ENCODE results near the gene MYO18B.

Gene MYO18B

DNA sequence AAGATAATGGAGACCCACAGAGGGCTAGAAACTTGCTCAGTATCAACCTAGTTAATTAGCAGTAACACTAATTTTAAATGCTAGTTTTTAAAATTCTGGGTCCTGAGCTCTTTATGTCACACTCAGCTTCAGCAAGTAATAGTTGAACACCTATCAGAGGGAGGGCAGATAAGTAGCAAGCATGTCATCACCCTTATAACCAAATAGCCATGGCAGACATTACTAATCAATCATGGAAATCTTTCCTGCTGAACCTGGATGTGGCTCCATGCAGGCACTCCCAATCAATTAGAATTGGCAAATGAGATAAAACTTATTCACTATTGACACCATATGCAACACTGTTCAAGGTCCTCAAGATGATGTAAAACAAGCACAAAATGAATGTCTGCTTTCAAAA, 315.7 kb downstream of the MYO18B start:
- no peak for TF ChIP-seq CTCF (IDR thresholded peaks at IDR 0.05; ENCODE audit: control insufficient read depth, insufficient read depth, low read depth, low read length, missing control alignments)
- H3K4me3 ChIP-seq (ENCODE audit: control insufficient read depth, low read depth, low read length): no peak overlapping the region
- DNase-seq (ENCODE audit: low read depth): no peak

DNA sequence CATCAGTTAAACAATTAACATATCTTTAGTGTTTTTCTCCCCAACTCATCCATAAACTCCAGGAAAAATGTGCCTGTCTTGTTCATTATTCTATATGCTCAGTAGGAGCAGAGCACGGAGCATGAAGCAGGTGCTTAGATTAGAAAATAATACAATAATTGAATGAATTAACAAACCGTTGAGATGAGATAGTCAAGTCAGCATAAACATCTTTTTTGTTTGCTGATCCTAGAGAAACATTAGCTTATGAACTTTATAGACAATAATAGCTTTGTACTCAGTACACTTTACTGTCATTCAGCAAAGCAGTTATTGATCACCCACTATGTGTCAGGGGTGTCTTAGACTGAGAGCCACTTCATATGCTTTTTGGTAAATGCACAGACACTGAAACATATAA, 322.1 kb downstream of the MYO18B start:
- H3K4me3 ChIP-seq (ENCODE audit: control insufficient read depth, low read depth, low read length): no peak overlapping the region
- no peak for DNase-seq (ENCODE audit: low read depth)
- TF ChIP-seq CTCF (IDR thresholded peaks at IDR 0.05; ENCODE audit: control insufficient read depth, insufficient read depth, low read depth, low read length, missing control alignments): no peak

- no peak for DNase-seq (ENCODE audit: low read depth)
- no peak overlapping the region for H3K4me3 ChIP-seq (ENCODE audit: control insufficient read depth, low read depth, low read length)
Observed at GRCh38 chr22:26065847-26066246, 323.9 kb downstream of the MYO18B start.

GRCh38 chr22:26066534-26066933, 324.5 kb downstream of the MYO18B start:
- H3K4me3 ChIP-seq (ENCODE audit: control insufficient read depth, low read depth, low read length): no peak overlapping the region
- DNase-seq (ENCODE audit: low read depth): no peak
- no peak for TF ChIP-seq CTCF (IDR thresholded peaks at IDR 0.05; ENCODE audit: control insufficient read depth, insufficient read depth, low read depth, low read length, missing control alignments)

More at GRCh38 chr22:26065847-26066246, 323.9 kb downstream of the MYO18B start:
- no peak for TF ChIP-seq CTCF (IDR thresholded peaks at IDR 0.05; ENCODE audit: control insufficient read depth, insufficient read depth, low read depth, low read length, missing control alignments)

DNA sequence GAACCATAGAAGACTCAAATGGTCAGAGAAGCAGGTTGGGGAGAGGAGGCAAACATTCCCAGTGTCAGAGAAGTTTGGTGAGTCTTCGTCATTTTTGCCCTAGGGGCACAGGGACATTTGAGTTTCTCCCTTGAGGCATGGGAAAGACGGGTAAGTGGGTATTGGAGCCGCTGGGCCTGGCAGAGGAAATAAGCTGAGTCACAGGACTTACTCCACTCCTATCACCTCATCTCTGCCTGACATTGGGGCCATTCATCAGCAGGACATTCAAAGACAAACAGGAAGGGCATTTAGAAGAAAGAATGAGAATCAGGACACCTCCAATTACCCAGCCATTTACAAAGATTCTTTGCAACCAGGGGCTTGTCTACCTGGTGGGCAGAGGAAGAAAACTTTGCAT, 326.6 kb downstream of the MYO18B start:
- no peak overlapping the region for H3K4me3 ChIP-seq (ENCODE audit: control insufficient read depth, low read depth, low read length)
- DNase-seq (ENCODE audit: low read depth): no peak
- no peak for TF ChIP-seq CTCF (IDR thresholded peaks at IDR 0.05; ENCODE audit: control insufficient read depth, insufficient read depth, low read depth, low read length, missing control alignments)

- no peak overlapping the region for H3K4me3 ChIP-seq (ENCODE audit: control insufficient read depth, low read depth, low read length)
- DNase-seq (ENCODE audit: low read depth): no peak
- TF ChIP-seq CTCF (IDR thresholded peaks at IDR 0.05; ENCODE audit: control insufficient read depth, insufficient read depth, low read depth, low read length, missing control alignments): no peak
Observed at GRCh38 chr22:26072621-26073020, 330.6 kb downstream of the MYO18B start.

DNA sequence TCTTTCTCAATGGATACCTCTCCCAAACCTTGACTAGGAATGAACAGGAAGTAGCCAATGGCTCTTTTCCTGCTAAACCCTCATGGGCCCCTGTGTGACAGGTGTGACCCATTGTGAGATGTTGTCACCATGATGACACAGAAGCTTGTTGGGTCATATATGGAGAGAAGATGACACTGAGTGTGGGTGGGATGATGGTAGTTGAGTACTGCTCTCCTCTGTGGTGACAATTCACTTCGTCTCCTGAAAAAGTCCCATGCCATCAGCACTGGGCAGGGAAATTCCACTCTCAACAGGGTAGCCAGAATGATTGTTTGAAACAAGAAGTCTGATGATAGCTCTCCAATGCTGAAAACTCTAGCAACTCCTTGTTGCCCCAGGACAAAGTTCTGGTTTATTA, 333.3 kb downstream of the MYO18B start:
- no peak for TF ChIP-seq CTCF (IDR thresholded peaks at IDR 0.05; ENCODE audit: control insufficient read depth, insufficient read depth, low read depth, low read length, missing control alignments)
- DNase-seq (ENCODE audit: low read depth): no peak
- H3K4me3 ChIP-seq (ENCODE audit: control insufficient read depth, low read depth, low read length): no peak overlapping the region

Measured in AG09309 (cell line).